Peyer's patch (tissue), 4 donors: Measurements from ENCODE around the gene HCAR3.
"Not testable (repeated sequence)": the region's sequence is repeated elsewhere in the genome, so short reads cannot be mapped to it uniquely, and the experiment has no call there.

ENCODE experiments used
- POLR2A ChIP-seq, 2 donors: fragments of 450-650 bp; IDR thresholded peaks; one replicate each; pipeline ENCODE4 v1.5.1; 2017; ENCODE audit warnings: antibody characterized with exemption in 2 of 2, mild to moderate bottlenecking in 2 of 2, moderate library complexity in 2 of 2
- TF ChIP-seq, protein P1 (sequence below), 6 experiments: fragments of 450-650 bp in 4 of 6; fragments of 200-600 bp in 2 of 6; sonication (generic) in 1 of 6; IDR thresholded peaks; one replicate each; pipeline ENCODE4 v1.5.1; 2017 to 2019; ENCODE audit warnings: antibody characterized with exemption in 6 of 6, mild to moderate bottlenecking in 3 of 6, moderate library complexity in 1 of 6

DNA sequence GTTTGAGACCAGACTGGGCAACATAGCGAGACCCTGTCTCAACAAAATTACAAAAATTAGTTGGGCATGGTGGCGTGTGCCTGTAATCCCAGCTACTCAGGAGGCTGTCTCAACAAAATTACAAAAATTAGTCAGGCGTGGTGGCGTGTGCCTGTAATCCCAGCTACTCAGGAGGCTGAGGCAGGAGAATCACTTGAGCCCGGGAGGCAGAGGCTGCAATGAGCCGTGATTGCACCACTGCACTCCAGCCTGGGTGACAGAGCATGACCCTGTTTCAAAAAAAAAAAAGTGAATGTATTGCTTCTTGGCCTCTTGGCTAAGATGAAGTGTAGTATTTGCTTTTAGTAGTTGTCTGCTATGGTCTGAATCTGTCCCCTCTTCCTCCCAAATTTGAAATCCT, 35.6 kb downstream of the HCAR3 start:
- not testable (repeated sequence) for TF ChIP-seq POLR2A (IDR thresholded peaks at IDR 0.05)
- TF ChIP-seq, protein P1, sequence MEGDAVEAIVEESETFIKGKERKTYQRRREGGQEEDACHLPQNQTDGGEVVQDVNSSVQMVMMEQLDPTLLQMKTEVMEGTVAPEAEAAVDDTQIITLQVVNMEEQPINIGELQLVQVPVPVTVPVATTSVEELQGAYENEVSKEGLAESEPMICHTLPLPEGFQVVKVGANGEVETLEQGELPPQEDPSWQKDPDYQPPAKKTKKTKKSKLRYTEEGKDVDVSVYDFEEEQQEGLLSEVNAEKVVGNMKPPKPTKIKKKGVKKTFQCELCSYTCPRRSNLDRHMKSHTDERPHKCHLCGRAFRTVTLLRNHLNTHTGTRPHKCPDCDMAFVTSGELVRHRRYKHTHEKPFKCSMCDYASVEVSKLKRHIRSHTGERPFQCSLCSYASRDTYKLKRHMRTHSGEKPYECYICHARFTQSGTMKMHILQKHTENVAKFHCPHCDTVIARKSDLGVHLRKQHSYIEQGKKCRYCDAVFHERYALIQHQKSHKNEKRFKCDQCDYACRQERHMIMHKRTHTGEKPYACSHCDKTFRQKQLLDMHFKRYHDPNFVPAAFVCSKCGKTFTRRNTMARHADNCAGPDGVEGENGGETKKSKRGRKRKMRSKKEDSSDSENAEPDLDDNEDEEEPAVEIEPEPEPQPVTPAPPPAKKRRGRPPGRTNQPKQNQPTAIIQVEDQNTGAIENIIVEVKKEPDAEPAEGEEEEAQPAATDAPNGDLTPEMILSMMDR (IDR thresholded peaks at IDR 0.05), result not testable (repeated sequence)
